HEK293 (cell line): ENCODE data around the gene ZNF543.

ENCODE experiments used
- CTCF ChIA-PET: fragments of 350-600 bp; formaldehyde crosslinking; extraction: SDS; loops from one replicate; lab custom pipeline; 2021; ENCODE audit warnings: antibody characterized with exemption; lab: Yijun Ruan, JAX
- POLR2A ChIA-PET: fragments of 300-600 bp; formaldehyde crosslinking; extraction: SDS; loops from one replicate; lab custom pipeline; 2020; ENCODE audit warnings: antibody characterized with exemption, inconsistent platforms; lab: Yijun Ruan, JAX
- H3K27ac ChIP-seq: fragments of 200-500 bp; sonication (Bioruptor generic); 2 replicates; pipeline ENCODE4 v1.5.1; 2014; ENCODE audit warnings: low read depth, low read length, control low read depth, inconsistent platforms; ENCODE audit errors: extremely low read depth
- H3K36me3 ChIP-seq, 2 experiments: fragments of 200-500 bp in 1 of 2; sonication (Bioruptor generic) in 1 of 2; 1 replicate in 1 of 2; 2 replicates in 1 of 2; pipeline ENCODE4 v1.5.1; 2014 to 2017; ENCODE audit warnings: inconsistent platforms in 2 of 2, low read length in 2 of 2; ENCODE audit not compliant: control insufficient read depth in 2 of 2, insufficient read depth in 1 of 2
- H3K4me1 ChIP-seq: fragments of 200-500 bp; sonication (Bioruptor generic); 2 replicates; pipeline ENCODE4 v1.5.1; 2014; ENCODE audit warnings: mild to moderate bottlenecking, low read length, inconsistent platforms; ENCODE audit not compliant: control insufficient read depth, insufficient read depth
- H3K4me3 ChIP-seq: 2 replicates; pipeline ENCODE4 v1.5.1; 2011; ENCODE audit warnings: low read depth, mild to moderate bottlenecking, control low read depth, low read length, moderate library complexity
- H3K9me3 ChIP-seq: fragments of 200-500 bp; sonication (Bioruptor generic); 2 replicates; pipeline ENCODE4 v1.5.1; 2014; ENCODE audit warnings: low read depth, low read length, inconsistent platforms; ENCODE audit not compliant: control insufficient read depth, insufficient read depth
- BCL11B ChIP-seq: fragments of 450-650 bp; formaldehyde crosslinking; IDR thresholded peaks from 2 replicates; pipeline ENCODE4 v1.5.1; 2016; ENCODE audit warnings: low read depth, missing biosample characterization, missing genetic modification characterization
- GLIS2 ChIP-seq: fragments of 450-650 bp; formaldehyde crosslinking; IDR thresholded peaks from 2 replicates; pipeline ENCODE4 v1.5.1; 2016; ENCODE audit warnings: missing biosample characterization, missing genetic modification characterization
- OSR2 ChIP-seq: fragments of 450-650 bp; formaldehyde crosslinking; IDR thresholded peaks from 2 replicates; pipeline ENCODE4 v1.5.1; 2016; ENCODE audit warnings: missing biosample characterization, missing genetic modification characterization
- PATZ1 ChIP-seq: fragments of 450-650 bp; formaldehyde crosslinking; IDR thresholded peaks from 2 replicates; pipeline ENCODE4 v1.5.1; 2016; ENCODE audit warnings: missing biosample characterization, missing genetic modification characterization
- REPIN1 ChIP-seq: fragments of 450-650 bp; formaldehyde crosslinking; IDR thresholded peaks from 2 replicates; pipeline ENCODE4 v1.5.1; 2017; ENCODE audit warnings: missing biosample characterization, missing genetic modification characterization, low read depth
- SCRT2 ChIP-seq: fragments of 450-650 bp; formaldehyde crosslinking; IDR thresholded peaks from 2 replicates; pipeline ENCODE4 v1.5.1; 2016; ENCODE audit warnings: missing biosample characterization, missing genetic modification characterization
- SP2 ChIP-seq: fragments of 450-650 bp; formaldehyde crosslinking; IDR thresholded peaks from 2 replicates; pipeline ENCODE4 v1.5.1; 2016; ENCODE audit warnings: missing biosample characterization, missing genetic modification characterization
- TCF7L2 ChIP-seq: IDR thresholded peaks from 2 replicates; pipeline ENCODE4 v1.6.1; 2011; ENCODE audit warnings: low read depth, mild to moderate bottlenecking, inconsistent platforms, low read length, moderate library complexity, borderline replicate concordance
- YY2 ChIP-seq: fragments of 450-650 bp; formaldehyde crosslinking; IDR thresholded peaks from 2 replicates; pipeline ENCODE4 v1.5.1; 2016; ENCODE audit warnings: missing biosample characterization, missing genetic modification characterization
- ZBTB11 ChIP-seq: fragments of 450-650 bp; formaldehyde crosslinking; conservative IDR thresholded peaks from 2 replicates; pipeline ENCODE4 v1.5.1; 2016; ENCODE audit warnings: low read depth, missing biosample characterization, missing genetic modification characterization
- ZBTB49 ChIP-seq: fragments of 450-650 bp; formaldehyde crosslinking; IDR thresholded peaks from 2 replicates; pipeline ENCODE4 v1.5.1; 2016; ENCODE audit warnings: missing biosample characterization, missing genetic modification characterization, low read depth
- ZFP37 ChIP-seq: fragments of 450-650 bp; formaldehyde crosslinking; IDR thresholded peaks from 2 replicates; pipeline ENCODE4 v1.5.1; 2016; ENCODE audit warnings: missing biosample characterization, missing genetic modification characterization
- ZFP41 ChIP-seq: fragments of 450-650 bp; formaldehyde crosslinking; IDR thresholded peaks from 2 replicates; pipeline ENCODE4 v1.5.1; 2016; ENCODE audit warnings: missing biosample characterization, missing genetic modification characterization, borderline replicate concordance
- ZNF140 ChIP-seq: fragments of 450-650 bp; formaldehyde crosslinking; IDR thresholded peaks from 2 replicates; pipeline ENCODE4 v1.5.1; 2016; ENCODE audit warnings: missing biosample characterization, missing genetic modification characterization
- ZNF146 ChIP-seq: fragments of 450-650 bp; formaldehyde crosslinking; IDR thresholded peaks from 2 replicates; pipeline ENCODE4 v1.5.1; 2016; ENCODE audit warnings: missing biosample characterization, missing genetic modification characterization
- ZNF184 ChIP-seq: fragments of 450-650 bp; IDR thresholded peaks from 2 replicates; pipeline ENCODE4 v1.5.1; 2018; ENCODE audit warnings: missing biosample characterization, mild to moderate bottlenecking, missing genetic modification characterization
- ZNF202 ChIP-seq: fragments of 450-650 bp; formaldehyde crosslinking; IDR thresholded peaks from 2 replicates; pipeline ENCODE4 v1.5.1; 2016; ENCODE audit warnings: missing biosample characterization, missing genetic modification characterization, borderline replicate concordance
- ZNF214 ChIP-seq: fragments of 450-650 bp; formaldehyde crosslinking; IDR thresholded peaks from 2 replicates; pipeline ENCODE4 v1.5.1; 2017; ENCODE audit warnings: missing biosample characterization, mild to moderate bottlenecking, missing genetic modification characterization, borderline replicate concordance
- ZNF23 ChIP-seq: fragments of 450-650 bp; formaldehyde crosslinking; IDR thresholded peaks from 2 replicates; pipeline ENCODE4 v1.5.1; 2016; ENCODE audit warnings: missing biosample characterization, missing genetic modification characterization, borderline replicate concordance
- ZNF24 ChIP-seq: fragments of 450-650 bp; formaldehyde crosslinking; IDR thresholded peaks from 2 replicates; pipeline ENCODE4 v1.5.1; 2016; ENCODE audit warnings: missing biosample characterization, missing genetic modification characterization
- ZNF266 ChIP-seq: fragments of 450-650 bp; formaldehyde crosslinking; IDR thresholded peaks from 2 replicates; pipeline ENCODE4 v1.5.1; 2016; ENCODE audit warnings: missing biosample characterization, missing genetic modification characterization, low read depth
- ZNF292 ChIP-seq: fragments of 450-650 bp; formaldehyde crosslinking; IDR thresholded peaks from 2 replicates; pipeline ENCODE4 v1.5.1; 2016; ENCODE audit warnings: low read depth, missing biosample characterization, missing genetic modification characterization, borderline replicate concordance
- ZNF521 ChIP-seq: fragments of 450-650 bp; formaldehyde crosslinking; IDR thresholded peaks from 2 replicates; pipeline ENCODE4 v1.5.1; 2017; ENCODE audit warnings: missing biosample characterization, mild to moderate bottlenecking, missing genetic modification characterization
- ZNF549 ChIP-seq: fragments of 450-650 bp; IDR thresholded peaks from 2 replicates; pipeline ENCODE4 v1.5.1; 2018; ENCODE audit warnings: missing biosample characterization, missing genetic modification characterization, mild to moderate bottlenecking, inconsistent platforms, moderate library complexity
- ZNF623 ChIP-seq: fragments of 450-650 bp; formaldehyde crosslinking; IDR thresholded peaks from 2 replicates; pipeline ENCODE4 v1.5.1; 2016; ENCODE audit warnings: missing biosample characterization, missing genetic modification characterization
- ZNF670 ChIP-seq: fragments of 450-650 bp; formaldehyde crosslinking; IDR thresholded peaks from 2 replicates; pipeline ENCODE4 v1.5.1; 2016; ENCODE audit warnings: missing biosample characterization, missing genetic modification characterization, low read depth
- ZNF677 ChIP-seq: fragments of 450-650 bp; IDR thresholded peaks from 2 replicates; pipeline ENCODE4 v1.5.0; 2018; ENCODE audit warnings: missing biosample characterization, mild to moderate bottlenecking, missing genetic modification characterization, moderate library complexity
- ZNF776 ChIP-seq: fragments of 450-650 bp; formaldehyde crosslinking; IDR thresholded peaks from 2 replicates; pipeline ENCODE4 v1.5.0; 2017; ENCODE audit warnings: missing biosample characterization, missing genetic modification characterization, borderline replicate concordance
- ZNF785 ChIP-seq: fragments of 450-650 bp; formaldehyde crosslinking; IDR thresholded peaks from 2 replicates; pipeline ENCODE4 v1.5.1; 2016; ENCODE audit warnings: missing biosample characterization, missing genetic modification characterization
- ZSCAN23 ChIP-seq: fragments of 450-650 bp; formaldehyde crosslinking; IDR thresholded peaks from 2 replicates; pipeline ENCODE4 v1.5.1; 2016; ENCODE audit warnings: missing biosample characterization, missing genetic modification characterization
- TF ChIP-seq, protein P1 (sequence below): fragments of 450-650 bp; formaldehyde crosslinking; IDR thresholded peaks from 2 replicates; pipeline ENCODE4; 2016; ENCODE audit warnings: missing biosample characterization, missing genetic modification characterization

The ZNF543 gene

DNA sequence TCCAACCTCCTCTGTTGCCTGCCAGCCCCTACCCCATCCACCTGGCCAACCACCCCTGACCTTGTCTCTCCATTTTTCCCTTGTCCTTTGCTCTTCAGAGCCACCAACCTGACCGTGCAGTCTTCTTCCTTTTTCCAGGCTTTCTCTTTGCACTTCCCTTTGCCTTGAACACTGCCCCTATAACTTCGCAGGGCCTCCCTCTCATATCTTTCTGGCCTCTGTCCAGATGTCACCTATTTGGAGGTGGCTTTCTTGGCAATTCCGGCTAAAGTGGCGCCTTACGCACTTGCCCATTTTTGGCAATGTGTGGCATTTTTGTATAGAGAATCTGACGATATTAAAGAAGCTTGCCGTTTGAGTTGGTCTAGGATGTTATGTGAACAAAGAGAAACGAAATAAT is 844 bp downstream of the ZNF543 start (continued):
- TF ChIP-seq BCL11B (tag by site-specific recombination) (no peak), ZNF670 (tag by site-specific recombination) (no peak), ZNF140 (tag by site-specific recombination) (no peak), ZFP41 (tag by site-specific recombination) (no peak), ZNF292 (tag by site-specific recombination) (no peak), ZNF202 (tag by site-specific recombination) (no peak), SCRT2 (tag by site-specific recombination) (no peak), ZSCAN23 (no peak), ZBTB49 (tag by site-specific recombination) (no peak), ZNF24 (no peak), ZNF521 (no peak), OSR2 (tag by site-specific recombination) (no peak), ZNF184 (tag by site-specific recombination) (no peak)

- H3K27ac ChIP-seq: no peak overlapping the region; the same call in 1 of the 2 replicates
Observed at GRCh38 chr19:57321751-57322150, 1.5 kb downstream of the ZNF543 start.

More at GRCh38 chr19:57321751-57322150, 1.5 kb downstream of the ZNF543 start:
- Histone ChIP-seq H3K36me3 (peaks cover 32 to 45% of the 10 kb centered on the region in 2 experiments), H3K4me3 (peak overlapping the region; percentile 91), H3K9me3 (no peaks in the 10 kb centered on the region), H3K4me1 (no peaks in the 10 kb centered on the region; the same call in 1 of the 2 replicates)
- POLR2A ChIA-PET: interaction anchor here (0.9 to 1.9 kb wide), 2 partner anchors 29 to 31 kb away, joined by 3 to 9 read pairs; partner anchors contain the start of gene ZNF304
- CTCF ChIA-PET: interaction anchor here (0.6 to 1.0 kb wide), 3 partner anchors 8 to 33 kb away, joined by 3 to 5 read pairs (median 3); no protein-coding TSS in a partner anchor
- TF ChIP-seq ZNF776 (tag by site-specific recombination) (no peak), REPIN1 (tag by site-specific recombination) (no peak), ZFP37 (tag by site-specific recombination) (no peak), ZNF677 (no peak), TCF7L2 (no peak), ZBTB11 (tag by site-specific recombination) (no peak), SP2 (no peak), ZNF23 (tag by site-specific recombination) (no peak), SCRT2 (tag by site-specific recombination) (no peak), PATZ1 (tag by site-specific recombination) (no peak), ZNF266 (no peak), ZNF549 (no peak), ZNF785 (tag by site-specific recombination) (no peak), ZNF623 (tag by site-specific recombination) (no peak), ZNF146 (tag by site-specific recombination) (no peak), GLIS2 (tag by site-specific recombination) (no peak), YY2 (tag by site-specific recombination) (no peak), ZNF214 (tag by site-specific recombination) (no peak)
- TF ChIP-seq, protein P1, sequence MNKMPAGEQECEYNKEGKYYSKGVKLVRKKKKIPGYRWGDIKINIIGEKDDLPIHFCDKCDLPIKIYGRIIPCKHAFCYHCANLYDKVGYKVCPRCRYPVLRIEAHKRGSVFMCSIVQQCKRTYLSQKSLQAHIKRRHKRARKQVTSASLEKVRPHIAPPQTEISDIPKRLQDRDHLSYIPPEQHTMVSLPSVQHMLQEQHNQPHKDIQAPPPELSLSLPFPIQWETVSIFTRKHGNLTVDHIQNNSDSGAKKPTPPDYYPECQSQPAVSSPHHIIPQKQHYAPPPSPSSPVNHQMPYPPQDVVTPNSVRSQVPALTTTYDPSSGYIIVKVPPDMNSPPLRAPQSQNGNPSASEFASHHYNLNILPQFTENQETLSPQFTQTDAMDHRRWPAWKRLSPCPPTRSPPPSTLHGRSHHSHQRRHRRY (tag by site-specific recombination): no peak
